SK-N-SH (cell line): ENCODE results near the gene PALLD. TPM values are rescaled to one million over a fixed set of nuclear protein-coding genes. Genes with fewer than 3 reads are reported as not detected.

Experiments
- CTCF ChIA-PET: fragments of 300-600, 350-600 bp; formaldehyde crosslinking; extraction: SDS; loops from one replicate; lab custom pipeline; 2021; lab: Yijun Ruan, JAX
- POLR2A ChIA-PET: fragments of 350-600 bp; sonication (Branson Sonifier 250); formaldehyde crosslinking; extraction: SDS; loops from one replicate; lab custom pipeline; 2020; ENCODE audit warnings: antibody characterized with exemption, inconsistent platforms; lab: Yijun Ruan, JAX
- DNase-seq: peaks from one replicate; pipeline ENCODE4 v3.0.0; 2012
- H2AFZ ChIP-seq: fragments of 200-600 bp; sonication (generic); 2 replicates; pipeline ENCODE4 v1.8.1; 2016; ENCODE audit warnings: antibody characterized with exemption, mild to moderate bottlenecking, low read depth
- H3F3A ChIP-seq: fragments of 200-600 bp; sonication (generic); replicated peaks from 2 replicates; pipeline ENCODE3; 2016; ENCODE audit warnings: antibody characterized with exemption, mild to moderate bottlenecking; ENCODE audit not compliant: insufficient read depth
- H3K27ac ChIP-seq, 2 experiments: fragments of 200-500 bp in 1 of 2; fragments of 200-600 bp in 1 of 2; sonication (Bioruptor generic) in 1 of 2; sonication (generic), shearing (Covaris generic) in 1 of 2; 2 replicates each; pipeline versions ENCODE4 v1.5.1 to v1.6.1; 2014 to 2016; ENCODE audit warnings: low read depth in 2 of 2, inconsistent platforms in 1 of 2, low read length in 1 of 2, mild to moderate bottlenecking in 1 of 2, mixed read lengths in 1 of 2
- H3K27me3 ChIP-seq: fragments of 200-600 bp; sonication (generic), shearing (Covaris generic); 2 replicates; pipeline ENCODE4 v1.6.1; 2016; ENCODE audit warnings: mixed run types; ENCODE audit not compliant: insufficient read depth
- H3K36me3 ChIP-seq, 2 experiments: fragments of 200-500 bp in 1 of 2; fragments of 200-600 bp in 1 of 2; sonication (Bioruptor generic) in 1 of 2; sonication (generic) in 1 of 2; replicated peaks in 1 of 2; 2 replicates each; pipeline versions ENCODE3 to v1.5.1; 2014 to 2016; ENCODE audit warnings: low read length in 1 of 2, mild to moderate bottlenecking in 1 of 2; ENCODE audit not compliant: insufficient read depth in 2 of 2, control insufficient read depth in 1 of 2
- H3K4me1 ChIP-seq, 2 experiments: fragments of 200-500 bp in 1 of 2; fragments of 200-600 bp in 1 of 2; sonication (Bioruptor generic) in 1 of 2; sonication (generic), shearing (Covaris generic) in 1 of 2; 2 replicates each; pipeline versions ENCODE4 v1.5.1 to v1.6.1; 2014 to 2016; ENCODE audit warnings: low read depth in 1 of 2, low read length in 1 of 2, mixed run types in 1 of 2; ENCODE audit not compliant: insufficient read depth in 2 of 2, control insufficient read depth in 1 of 2
- H3K4me2 ChIP-seq: fragments of 200-600 bp; sonication (generic), shearing (Covaris generic); 2 replicates; pipeline ENCODE4 v1.6.1; 2017; ENCODE audit warnings: mixed run types
- H3K4me3 ChIP-seq, 2 experiments: fragments of 200-500 bp in 1 of 2; fragments of 200-600 bp in 1 of 2; sonication (Bioruptor generic) in 1 of 2; sonication (generic), shearing (Covaris generic) in 1 of 2; 2 replicates each; pipeline versions ENCODE4 v1.5.1 to v1.8.1; 2014 to 2016; ENCODE audit warnings: low read depth in 2 of 2, inconsistent platforms in 1 of 2, low read length in 1 of 2, mild to moderate bottlenecking in 1 of 2, mixed read lengths in 1 of 2, moderate library complexity in 1 of 2
- H3K79me2 ChIP-seq: fragments of 200-600 bp; sonication (generic); 2 replicates; pipeline ENCODE4 v1.8.1; 2017; ENCODE audit warnings: mild to moderate bottlenecking; ENCODE audit not compliant: insufficient read depth
- H3K9ac ChIP-seq: fragments of 200-600 bp; sonication (generic); 2 replicates; pipeline ENCODE4 v1.6.1; 2017; ENCODE audit warnings: mixed run types
- H3K9me2 ChIP-seq: fragments of 200-600 bp; sonication (generic); 2 replicates; pipeline ENCODE4 v1.6.1; 2017; ENCODE audit warnings: mixed run types
- H3K9me3 ChIP-seq: fragments of 200-600 bp; sonication (generic); 2 replicates; pipeline ENCODE4 v1.6.1; 2017; ENCODE audit warnings: mixed run types, mild to moderate bottlenecking, moderate library complexity
- H4K20me1 ChIP-seq: fragments of 200-600 bp; sonication (generic); 2 replicates; pipeline ENCODE4 v1.6.1; 2017; ENCODE audit warnings: mild to moderate bottlenecking, mixed run types; ENCODE audit not compliant: insufficient read depth
- CTCF ChIP-seq: fragments of 200-600 bp; sonication (generic); IDR thresholded peaks from 2 replicates; pipeline ENCODE4 v1.6.1; 2017; ENCODE audit warnings: antibody characterized with exemption, mild to moderate bottlenecking, moderate library complexity
- ELF1 ChIP-seq: IDR thresholded peaks from 2 replicates; pipeline ENCODE4 v1.4.0; 2012
- FOXJ3 ChIP-seq: sonication (generic); formaldehyde crosslinking; IDR thresholded peaks from 2 replicates; pipeline ENCODE4 v1.5.1; 2020; ENCODE audit warnings: mild to moderate bottlenecking, missing genetic modification reagents
- GABPA ChIP-seq: IDR thresholded peaks from 2 replicates; pipeline ENCODE4 v1.4.0; 2012; ENCODE audit warnings: low read depth, mild to moderate bottlenecking
- MEF2A ChIP-seq: IDR thresholded peaks from 2 replicates; pipeline ENCODE4 v1.4.0; 2012; ENCODE audit warnings: low read depth, borderline replicate concordance
- MXI1 ChIP-seq: IDR thresholded peaks from 2 replicates; pipeline ENCODE4 v1.6.1; 2012; ENCODE audit warnings: mild to moderate bottlenecking, low read depth, low read length, improper control_type of control experiment
- NFIC ChIP-seq: IDR thresholded peaks from 2 replicates; pipeline ENCODE4 v1.4.0; 2012; ENCODE audit warnings: borderline replicate concordance
- POLR2AphosphoS5 ChIP-seq: IDR thresholded peaks from 2 replicates; pipeline ENCODE4 v1.6.1; 2012; ENCODE audit warnings: low read depth, low read length
- RAD21 ChIP-seq: IDR thresholded peaks from 2 replicates; pipeline ENCODE4 v1.6.1; 2012; ENCODE audit warnings: mild to moderate bottlenecking, low read length
- RCOR1 ChIP-seq: fragments of 150-350 bp; IDR thresholded peaks from 2 replicates; pipeline ENCODE4 v1.6.1; 2017; ENCODE audit warnings: antibody characterized with exemption, low read length
- SIN3A ChIP-seq: IDR thresholded peaks from 2 replicates; pipeline ENCODE4 v1.6.1; 2012; ENCODE audit warnings: low read depth, mild to moderate bottlenecking, low read length, moderate library complexity, borderline replicate concordance
- TEAD4 ChIP-seq: IDR thresholded peaks from 2 replicates; pipeline ENCODE4 v1.4.0; 2012; ENCODE audit warnings: mild to moderate bottlenecking, borderline replicate concordance; ENCODE audit not compliant: insufficient read depth
- YY1 ChIP-seq: IDR thresholded peaks from 2 replicates; pipeline ENCODE4 v1.4.0; 2012; ENCODE audit warnings: low read depth, mild to moderate bottlenecking
- ZBTB33 ChIP-seq: IDR thresholded peaks from 2 replicates; pipeline ENCODE4 v1.4.0; 2012; ENCODE audit warnings: low read depth, borderline replicate concordance
- WGBS: methylation state at CpG from one replicate; pipeline ENCODE4 v1.1.6; 2017; ENCODE audit warnings: low lambda C conversion rate; 5-methylcytosine and 5-hydroxymethylcytosine counted together
- polyA plus RNA-seq, 3 experiments: library from polyadenylated mRNA; depleted of rRNA; stranded (reverse); fragments of >200 nt; gene quantifications; 2 replicates each; pipeline ENCODE4 v1.2.3, GENCODE V29; 2012
- TF ChIP-seq, protein P1 (sequence below): fragments of 150-350 bp; IDR thresholded peaks from 2 replicates; pipeline ENCODE4 v1.6.1; 2017; ENCODE audit warnings: antibody characterized with exemption, low read length, low read depth, borderline replicate concordance
- TF ChIP-seq, protein P2 (sequence below): fragments of 150-350 bp; IDR thresholded peaks from 2 replicates; pipeline ENCODE4 v1.6.1; 2016; ENCODE audit warnings: mild to moderate bottlenecking, low read depth, low read length
- TF ChIP-seq, protein P3 (sequence below): IDR thresholded peaks from 2 replicates; pipeline ENCODE4 v1.4.0; 2012; ENCODE audit warnings: low read depth

The PALLD gene
- polyA plus RNA-seq, 1 of the 3 experiments (the other 2 are of a cell fraction): 33.0 TPM

GRCh38 chr4:168699224-168699878 lies 202.5 kb downstream of the PALLD start:
- Histone ChIP-seq H3K79me2 (no peaks in the 10 kb centered on the region), H3K27me3 (no peaks in the 10 kb centered on the region), H3F3A (peaks cover 6% of the 10 kb centered on the region), H3K9me2 (no peaks in the 10 kb centered on the region), H3K9ac (no peak overlapping the region), H3K9me3 (no peaks in the 10 kb centered on the region), H4K20me1 (no peaks in the 10 kb centered on the region), H2AFZ (no peak overlapping the region), H3K4me1 (peaks cover 0 to 5% of the 10 kb centered on the region in 2 experiments; a peak in 2 of 4 replicates), H3K27ac (no peak overlapping the region), H3K36me3 (peaks cover 0 to 17% of the 10 kb centered on the region in 2 experiments), H3K4me3 (no peak overlapping the region), H3K4me2 (no peak overlapping the region)
- WGBS: 94% methylated on average over 3 of the region's 3 CpGs
- DNase-seq: no peak
- ChIA-PET CTCF (no interaction called here), POLR2A (no interaction called here)
- TF ChIP-seq CTCF (no peak), ELF1 (no peak), POLR2AphosphoS5 (no peak), MXI1 (no peak), SIN3A (no peak), RCOR1 (no peak), NFIC (no peak), MEF2A (no peak), TEAD4 (no peak), FOXJ3 (CRISPR knock-in tag) (no peak), GABPA (no peak), RAD21 (no peak)
- TF ChIP-seq, protein P1, sequence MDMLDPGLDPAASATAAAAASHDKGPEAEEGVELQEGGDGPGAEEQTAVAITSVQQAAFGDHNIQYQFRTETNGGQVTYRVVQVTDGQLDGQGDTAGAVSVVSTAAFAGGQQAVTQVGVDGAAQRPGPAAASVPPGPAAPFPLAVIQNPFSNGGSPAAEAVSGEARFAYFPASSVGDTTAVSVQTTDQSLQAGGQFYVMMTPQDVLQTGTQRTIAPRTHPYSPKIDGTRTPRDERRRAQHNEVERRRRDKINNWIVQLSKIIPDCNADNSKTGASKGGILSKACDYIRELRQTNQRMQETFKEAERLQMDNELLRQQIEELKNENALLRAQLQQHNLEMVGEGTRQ: no peak
- TF ChIP-seq, protein P2, sequence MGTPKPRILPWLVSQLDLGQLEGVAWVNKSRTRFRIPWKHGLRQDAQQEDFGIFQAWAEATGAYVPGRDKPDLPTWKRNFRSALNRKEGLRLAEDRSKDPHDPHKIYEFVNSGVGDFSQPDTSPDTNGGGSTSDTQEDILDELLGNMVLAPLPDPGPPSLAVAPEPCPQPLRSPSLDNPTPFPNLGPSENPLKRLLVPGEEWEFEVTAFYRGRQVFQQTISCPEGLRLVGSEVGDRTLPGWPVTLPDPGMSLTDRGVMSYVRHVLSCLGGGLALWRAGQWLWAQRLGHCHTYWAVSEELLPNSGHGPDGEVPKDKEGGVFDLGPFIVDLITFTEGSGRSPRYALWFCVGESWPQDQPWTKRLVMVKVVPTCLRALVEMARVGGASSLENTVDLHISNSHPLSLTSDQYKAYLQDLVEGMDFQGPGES: no peak

- DNase-seq: no peak
- Histone ChIP-seq H3K9ac (no peak overlapping the region), H3K4me1 (no peaks in the 10 kb centered on the region), H3K27ac (no peak overlapping the region), H2AFZ (no peak overlapping the region), H3K27me3 (no peaks in the 10 kb centered on the region), H4K20me1 (no peaks in the 10 kb centered on the region), H3K36me3 (peaks cover 0 to 23% of the 10 kb centered on the region in 2 experiments), H3K9me3 (no peaks in the 10 kb centered on the region), H3K4me2 (no peak overlapping the region), H3K9me2 (no peaks in the 10 kb centered on the region), H3F3A (peaks cover 22% of the 10 kb centered on the region), H3K79me2 (no peaks in the 10 kb centered on the region), H3K4me3 (no peak overlapping the region)
- POLR2A ChIA-PET: no interaction called here
- CTCF ChIA-PET: interaction anchor here (1.1 kb wide), 1 partner anchor 11 kb away, joined by 3 read pairs; no protein-coding TSS in a partner anchor
- 74% methylated on average over 3 of the region's 3 CpGs for WGBS
- no peak for TF ChIP-seq GABPA
- no peak for TF ChIP-seq YY1
- TF ChIP-seq, protein P3, sequence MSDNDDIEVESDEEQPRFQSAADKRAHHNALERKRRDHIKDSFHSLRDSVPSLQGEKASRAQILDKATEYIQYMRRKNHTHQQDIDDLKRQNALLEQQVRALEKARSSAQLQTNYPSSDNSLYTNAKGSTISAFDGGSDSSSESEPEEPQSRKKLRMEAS: no peak
- TF ChIP-seq MXI1: no peak
- no peak for TF ChIP-seq ZBTB33
Observed at GRCh38 chr4:168701061-168701460, 204.2 kb downstream of the PALLD start.
